GM19438 (cell line): ENCODE results near the gene KBTBD7.

Experiments
- ATAC-seq: cut with Tn5 transposase; IDR thresholded peaks from one replicate; pipeline ENCODE4 v1.9.1; 2021; ENCODE audit warnings: low read depth; ENCODE audit not compliant: unreplicated experiment

The KBTBD7 gene

GRCh38 chr13:41144576-41144975 lies 49.8 kb downstream of the KBTBD7 start:
- ATAC-seq: no peak
